B cell (primary cell): ENCODE data around the gene HTR1D. TPM values are rescaled to one million over a fixed set of nuclear protein-coding genes. Genes with fewer than 3 reads are reported as not detected.

ENCODE experiments used
- ATAC-seq: fragments of 200-7000 bp; cut with Tn5 transposase; one replicate; pipeline ENCODE4 v1.10.0; 2021; ENCODE audit warnings: low read depth, mild to moderate bottlenecking, moderate number of reproducible peaks, moderate library complexity
- CTCF ChIA-PET: fragments of 350-600 bp; sonication (Branson Sonifier 250); formaldehyde crosslinking; loops from one replicate; lab custom pipeline; 2021; ENCODE audit warnings: antibody characterized with exemption, inconsistent platforms; lab: Charles Lee
- POLR2A ChIA-PET: fragments of 350-600 bp; sonication (Branson Sonifier 250); formaldehyde crosslinking; loops from one replicate; lab custom pipeline; 2021; ENCODE audit warnings: antibody characterized with exemption; lab: Charles Lee
- DNase-seq: peaks from one replicate; pipeline ENCODE4 v3.0.0; 2013
- H2AFZ ChIP-seq: 2 replicates; pipeline ENCODE4 v1.6.1; 2012; ENCODE audit warnings: mild to moderate bottlenecking, low read depth, low read length; ENCODE audit not compliant: insufficient read depth, poor library complexity, severe bottlenecking
- H3K27ac ChIP-seq, 2 donors: 1 replicate in 1 of 2; 2 replicates in 1 of 2; pipeline ENCODE4 v1.5.1; 2012 to 2013; ENCODE audit warnings: low read length in 2 of 2, mild to moderate bottlenecking in 2 of 2, moderate library complexity in 1 of 2
- H3K27me3 ChIP-seq, 4 experiments: fragments of 200-600 bp in 1 of 4; sonication (generic) in 1 of 4; replicated peaks in 1 of 4; 1 replicate in 2 of 4; 2 replicates in 2 of 4; pipeline versions ENCODE4 v1.6.1 to v1.7.0; 2013 to 2016; ENCODE audit warnings: low read length in 3 of 4, mild to moderate bottlenecking in 2 of 4, mixed read lengths in 1 of 4, moderate library complexity in 1 of 4; ENCODE audit not compliant: insufficient read depth in 4 of 4, control insufficient read depth in 3 of 4; ENCODE audit errors: control extremely low read depth in 1 of 4
- H3K36me3 ChIP-seq, 2 experiments: replicated peaks in 1 of 2; 1 replicate in 1 of 2; 2 replicates in 1 of 2; pipeline versions ENCODE4 v1.6.1 to v1.7.1; 2013; ENCODE audit warnings: low read length in 1 of 2; ENCODE audit not compliant: insufficient read depth in 2 of 2, control insufficient read depth in 1 of 2; ENCODE audit errors: control extremely low read depth in 1 of 2, extremely low read depth in 1 of 2
- H3K4me1 ChIP-seq, 2 donors: fragments of 200-600 bp in 1 of 2; sonication (generic) in 1 of 2; 1 replicate in 1 of 2; 2 replicates in 1 of 2; pipeline versions ENCODE4 v1.5.1 to v1.6.1; 2013 to 2017; ENCODE audit warnings: low read length in 2 of 2; ENCODE audit not compliant: control insufficient read depth in 2 of 2, insufficient read depth in 2 of 2
- H3K4me2 ChIP-seq: replicated peaks from 2 replicates; pipeline ENCODE3; 2012; ENCODE audit warnings: mild to moderate bottlenecking, low read depth, low read length; ENCODE audit not compliant: poor library complexity, severe bottlenecking
- H3K4me3 ChIP-seq, 5 experiments: fragments of 200-600 bp in 1 of 5; sonication (generic) in 1 of 5; 1 replicate in 3 of 5; 2 replicates in 2 of 5; pipeline versions ENCODE4 v1.5.1 to v1.7.0; 2011 to 2016; ENCODE audit warnings: low read length in 4 of 5, mild to moderate bottlenecking in 4 of 5, low read depth in 2 of 5, control low read depth in 1 of 5, moderate library complexity in 1 of 5; ENCODE audit not compliant: insufficient read depth in 1 of 5; ENCODE audit errors: control extremely low read depth in 1 of 5, extremely low read depth in 1 of 5
- H3K79me2 ChIP-seq: fragments of 200-600 bp; sonication (generic); one replicate; pipeline ENCODE4 v1.6.0; 2016; ENCODE audit warnings: low read length; ENCODE audit not compliant: control insufficient read depth, insufficient read depth
- H3K9ac ChIP-seq: fragments of 200-600 bp; sonication (generic); 2 replicates; pipeline ENCODE4 v1.6.1; 2017; ENCODE audit warnings: mild to moderate bottlenecking, low read length, moderate library complexity
- H3K9me3 ChIP-seq, 3 donors: one replicate each; pipeline versions ENCODE4 v1.6.1 to v1.7.1; 2013; ENCODE audit warnings: low read length in 2 of 3; ENCODE audit not compliant: control insufficient read depth in 2 of 3, insufficient read depth in 1 of 3; ENCODE audit errors: control extremely low read depth in 1 of 3
- H4K20me1 ChIP-seq: 2 replicates; pipeline ENCODE4 v1.6.0; 2012; ENCODE audit warnings: mild to moderate bottlenecking, low read length; ENCODE audit not compliant: insufficient read depth, control insufficient read depth, poor library complexity, severe bottlenecking
- H3K27ac Mint-ChIP-seq: one replicate; pipeline ENCODE4 v1.8.0; 2021; ENCODE audit warnings: mixed read lengths
- H3K27me3 Mint-ChIP-seq: one replicate; pipeline ENCODE4 v1.8.0; 2021; ENCODE audit warnings: mixed read lengths
- H3K4me1 Mint-ChIP-seq: one replicate; pipeline ENCODE4 v1.8.0; 2021; ENCODE audit warnings: mixed read lengths
- H3K4me3 Mint-ChIP-seq: one replicate; pipeline ENCODE4 v1.8.0; 2021; ENCODE audit warnings: mixed read lengths
- H3K9me3 Mint-ChIP-seq: one replicate; pipeline ENCODE4 v1.8.0; 2022; ENCODE audit warnings: mixed read lengths; ENCODE audit not compliant: insufficient read depth
- CTCF ChIP-seq: fragments of 200-600 bp; IDR thresholded peaks from one replicate; pipeline ENCODE4 v1.8.0; 2022; ENCODE audit warnings: antibody characterized with exemption, mild to moderate bottlenecking
- EZH2 ChIP-seq: IDR thresholded peaks from 2 replicates; pipeline ENCODE4 v1.6.1; 2012; ENCODE audit warnings: borderline replicate concordance, low read depth, mild to moderate bottlenecking, moderate library complexity, low read length; ENCODE audit not compliant: insufficient read depth, poor library complexity, severe bottlenecking
- WGBS: methylation state at CpG from one replicate; pipeline ENCODE4 v1.1.5; 2013; ENCODE audit warnings: missing lambda C conversion rate; ENCODE audit not compliant: insufficient coverage; 5-methylcytosine and 5-hydroxymethylcytosine counted together
- intact Hi-C: fragments of 100-400 bp; cut with micrococcal nuclease; formaldehyde crosslinking; loops from one replicate; pipeline ENCODE4 v1.10.0; 2022
- polyA plus RNA-seq: library from polyadenylated mRNA; depleted of rRNA; stranded (reverse); fragments of >200 nt; gene quantifications from 2 replicates; pipeline ENCODE4 v1.2.3, GENCODE V29; 2012
- total RNA-seq, 2 donors: library from RNA; stranded (reverse); fragments of 120-200 nt in 1 of 2; gene quantifications; 1 replicate in 1 of 2; 2 replicates in 1 of 2; pipeline versions ENCODE4 v1.2.3 to v1.2.4, GENCODE V29; 2013 to 2022

The HTR1D gene
- total and polyA plus RNA-seq, 2 donors (not counting 1 experiment from before 2014, with no cell fraction given) = not detected

DNA sequence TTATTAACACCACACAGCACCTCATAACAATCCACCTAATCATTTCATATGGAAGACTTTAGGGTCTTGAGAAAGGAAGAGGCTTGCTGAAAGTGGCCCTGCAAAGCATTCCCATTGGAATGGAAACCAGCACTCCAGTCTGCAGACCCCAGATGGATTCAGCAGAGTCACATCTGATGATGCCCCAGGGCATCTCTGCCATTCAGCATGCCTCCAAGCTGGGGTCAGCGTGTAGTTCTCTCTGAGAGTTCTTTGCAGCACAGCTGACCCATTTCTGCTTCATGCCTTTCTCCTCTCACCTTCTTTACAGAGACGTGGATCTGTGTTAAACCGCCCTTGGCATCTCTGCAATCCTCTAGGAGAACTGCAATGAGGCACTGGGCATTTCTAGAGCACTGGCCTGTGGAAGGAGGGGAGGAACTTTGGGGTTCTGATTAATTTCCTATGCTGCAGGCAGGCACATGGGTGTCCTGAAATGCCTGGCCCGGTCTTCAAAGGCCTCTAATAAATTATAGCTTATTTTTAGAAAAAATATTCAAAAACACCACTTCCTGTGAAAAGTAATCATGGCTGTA is 46.0 kb downstream of the HTR1D start:
- Histone ChIP-seq H4K20me1 (no peaks in the 10 kb centered on the region), H2AFZ (no peak overlapping the region), H3K9ac (no peak overlapping the region), H3K9me3 (peaks cover 0 to 6% (median 0%) of the 10 kb centered on the region in 3 donors), H3K4me2 (no peak overlapping the region), H3K27me3 (no peaks in the 10 kb centered on the region), H3K36me3 (no peaks in the 10 kb centered on the region), H3K4me1 (peaks cover 23 to 24% of the 10 kb centered on the region in 2 donors), H3K27ac (no peak overlapping the region), H3K4me3 (no peak overlapping the region), H3K79me2 (peaks cover 19% of the 10 kb centered on the region)
- Mint-ChIP-seq H3K27ac (no peak overlapping the region), H3K9me3 (no peaks in the 10 kb centered on the region), H3K4me3 (no peak overlapping the region), H3K27me3 (no peaks in the 10 kb centered on the region), H3K4me1 (peaks cover 30% of the 10 kb centered on the region)
- intact Hi-C loops = no loop called here
- ChIA-PET CTCF (interaction anchor here (1.2 to 18.4 kb wide), 3 partner anchors 13 to 77 kb away, joined by 3 to 884 read pairs (median 8); no protein-coding TSS in a partner anchor), POLR2A (no interaction called here)
- TF ChIP-seq EZH2 = no peak
- no peak for TF ChIP-seq CTCF
- ATAC-seq (no peak), DNase-seq (no peak)
- 87% methylated on average over 3 of the region's 4 CpGs for WGBS

GRCh38 chr1:23169727-23170335 is 47.5 kb downstream of the HTR1D start:
- POLR2A ChIA-PET = interaction anchor here (0.7 kb wide), 1 partner anchor 1580 kb away, joined by 5 read pairs; no protein-coding TSS in a partner anchor
- Histone ChIP-seq H3K9ac (peak overlapping the region; percentile 95), H3K9me3 (peaks cover 0 to 6% (median 0%) of the 10 kb centered on the region in 3 donors), H3K4me3 (peak overlapping the region in 3 of 5 experiments; percentile 19 to 99 (median 80)), H3K36me3 (no peaks in the 10 kb centered on the region), H3K4me2 (peak overlapping the region; percentile 94), H3K79me2 (peaks cover 28% of the 10 kb centered on the region), H3K27me3 (no peaks in the 10 kb centered on the region), H3K27ac (peak overlapping the region; percentile 44 to 45), H2AFZ (peak overlapping the region; percentile 94), H3K4me1 (peaks cover 23 to 24% of the 10 kb centered on the region in 2 donors), H4K20me1 (no peaks in the 10 kb centered on the region)
- no peak for TF ChIP-seq EZH2
- no peak for TF ChIP-seq CTCF
- H3K9me3 Mint-ChIP-seq = no peaks in the 10 kb centered on the region
- CTCF ChIA-PET = interaction anchor here (1.0 to 2.4 kb wide), 3 partner anchors 14 to 71 kb away, joined by 3 to 23 read pairs (median 10); no protein-coding TSS in a partner anchor
- peaks cover 31% of the 10 kb centered on the region for H3K4me1 Mint-ChIP-seq
- H3K27ac Mint-ChIP-seq = peak overlapping the region; percentile 80
- H3K4me3 Mint-ChIP-seq = peak overlapping the region; percentile 93
- peak; percentile 69 for DNase-seq
- H3K27me3 Mint-ChIP-seq = no peaks in the 10 kb centered on the region
- WGBS = 11% methylated on average over 5 of the region's 5 CpGs
- intact Hi-C loops = loop anchor here (10.0 kb wide), 1 partner anchor 375 kb away; no protein-coding TSS in a partner anchor
- peak; percentile 67 for ATAC-seq
